HCT116 (cell line): ENCODE data around the gene OSBPL8. TPM values are rescaled to one million over a fixed set of nuclear protein-coding genes. Genes with fewer than 3 reads are reported as not detected.

Experiments
- ATAC-seq: fragments of 200-7000 bp; cut with Tn5 transposase; 2 replicates; pipeline ENCODE4 v1.9.1; 2020; ENCODE audit warnings: mild to moderate bottlenecking, moderate library complexity
- BruUV-seq: library from RNA; stranded (reverse); fragments of 400-500 nt; replicated peaks from 2 replicates; lab custom pipeline; 2021; lab: Mats Ljungman, UMichigan
- CTCF ChIA-PET: fragments of 300-600 bp; sonication (Branson Sonifier 250); formaldehyde crosslinking; loops from one replicate; lab custom pipeline; 2021; ENCODE audit warnings: antibody characterized with exemption; lab: Charles Lee
- POLR2A ChIA-PET: fragments of 300-600, 350-600 bp; sonication (Branson Sonifier 250); formaldehyde crosslinking; loops from one replicate; lab custom pipeline; 2021; ENCODE audit warnings: antibody characterized with exemption; lab: Charles Lee
- RAD21 ChIA-PET, 2 experiments: fragments of 300-600 bp; sonication (Branson Sonifier 250); formaldehyde crosslinking; loops; one replicate each; lab custom pipeline; 2023; ENCODE audit warnings: low total read pairs in 2 of 2; ENCODE audit not compliant: uncharacterized antibody in 2 of 2, unreplicated experiment in 2 of 2, low non-redundant PET in 1 of 2; lab: Charles Lee
- DNase-seq: peaks from one replicate; pipeline ENCODE4 v3.0.0-alpha.2; 2010; ENCODE audit warnings: low read depth, low spot score
- H2AFZ ChIP-seq: fragments of 200-600 bp; shearing (Covaris generic), sonication (generic); 2 replicates; pipeline ENCODE4 v1.6.1; 2017; ENCODE audit warnings: low read depth, mixed run types, mixed read lengths, antibody characterized with exemption, low read length; ENCODE audit not compliant: poor library complexity, severe bottlenecking
- H3K27ac ChIP-seq: 2 replicates; pipeline ENCODE4 v1.5.1; 2012; ENCODE audit warnings: low read depth, low read length
- H3K27me3 ChIP-seq: fragments of 200-600 bp; sonication (generic); 2 replicates; pipeline ENCODE4 v1.6.1; 2016; ENCODE audit warnings: mixed run types, low read length, mixed read lengths; ENCODE audit not compliant: insufficient read depth
- H3K36me3 ChIP-seq, 2 experiments: fragments of 200-500 bp in 1 of 2; fragments of 200-600 bp in 1 of 2; sonication (Bioruptor generic) in 1 of 2; sonication (generic) in 1 of 2; 2 replicates each; pipeline versions ENCODE4 v1.5.1 to v1.6.1; 2014 to 2016; ENCODE audit warnings: low read length in 2 of 2, inconsistent platforms in 1 of 2, mixed read lengths in 1 of 2, mixed run types in 1 of 2; ENCODE audit not compliant: insufficient read depth in 2 of 2, control insufficient read depth in 1 of 2
- H3K4me1 ChIP-seq, 2 experiments: fragments of 200-600 bp in 1 of 2; sonication (generic) in 1 of 2; 2 replicates each; pipeline versions ENCODE4 v1.5.1 to v1.6.1; 2012 to 2017; ENCODE audit warnings: low read length in 2 of 2, inconsistent platforms in 1 of 2, mild to moderate bottlenecking in 1 of 2, mixed read lengths in 1 of 2, mixed run types in 1 of 2, moderate library complexity in 1 of 2; ENCODE audit not compliant: insufficient read depth in 2 of 2, control insufficient read depth in 1 of 2
- H3K4me2 ChIP-seq: fragments of 200-600 bp; sonication (generic); 2 replicates; pipeline ENCODE4 v1.6.1; 2017; ENCODE audit warnings: mixed run types, low read length, mixed read lengths
- H3K4me3 ChIP-seq, 2 experiments: fragments of 200-600 bp in 1 of 2; sonication (generic) in 1 of 2; replicated peaks in 1 of 2; 2 replicates each; pipeline ENCODE4 v1.5.1; 2011 to 2016; ENCODE audit warnings: low read length in 2 of 2, control low read depth in 1 of 2, low read depth in 1 of 2, mild to moderate bottlenecking in 1 of 2, mixed read lengths in 1 of 2, mixed run types in 1 of 2
- H3K79me2 ChIP-seq: fragments of 200-600 bp; sonication (generic); 2 replicates; pipeline ENCODE4 v1.6.1; 2017; ENCODE audit warnings: mild to moderate bottlenecking, mixed run types, low read length, moderate library complexity, mixed read lengths; ENCODE audit not compliant: insufficient read depth
- H3K9ac ChIP-seq: fragments of 200-600 bp; sonication (generic); 2 replicates; pipeline ENCODE4 v1.6.1; 2016; ENCODE audit warnings: low read length, mixed read lengths
- H3K9me2 ChIP-seq: fragments of 200-600 bp; sonication (generic), shearing (Covaris generic); 2 replicates; pipeline ENCODE4 v1.6.1; 2017; ENCODE audit warnings: mixed run types, mild to moderate bottlenecking, moderate library complexity; ENCODE audit not compliant: insufficient read depth
- H3K9me3 ChIP-seq, 2 experiments: fragments of 200-500 bp in 1 of 2; fragments of 200-600 bp in 1 of 2; sonication (Bioruptor generic) in 1 of 2; sonication (generic) in 1 of 2; 2 replicates each; pipeline ENCODE4 v1.6.1; 2014 to 2017; ENCODE audit warnings: low read length in 2 of 2, mixed read lengths in 2 of 2, inconsistent platforms in 1 of 2, low read depth in 1 of 2, mild to moderate bottlenecking in 1 of 2, mixed run types in 1 of 2, moderate library complexity in 1 of 2; ENCODE audit not compliant: control insufficient read depth in 1 of 2, insufficient read depth in 1 of 2
- H4K20me1 ChIP-seq: fragments of 200-600 bp; sonication (generic), shearing (Covaris generic); 2 replicates; pipeline ENCODE4 v1.6.1; 2017; ENCODE audit warnings: mixed run types, mild to moderate bottlenecking, moderate library complexity; ENCODE audit not compliant: insufficient read depth
- CEBPB ChIP-seq: IDR thresholded peaks from 2 replicates; pipeline ENCODE4 v1.6.1; 2012; ENCODE audit warnings: low read depth
- EGR1 ChIP-seq: IDR thresholded peaks from 2 replicates; pipeline ENCODE4 v1.6.1; 2012; ENCODE audit warnings: low read depth
- EZH2 ChIP-seq: fragments of 200-600 bp; sonication (generic); IDR thresholded peaks from 2 replicates; pipeline ENCODE4 v1.6.1; 2017; ENCODE audit warnings: antibody characterized with exemption, mixed run types
- EZH2phosphoT487 ChIP-seq: fragments of 200-600 bp; IDR thresholded peaks from 2 replicates; pipeline ENCODE4 v1.6.1; 2018; ENCODE audit warnings: antibody characterized with exemption, borderline replicate concordance
- JUND ChIP-seq: IDR thresholded peaks from 2 replicates; pipeline ENCODE4 v1.6.1; 2012
- POLR2A ChIP-seq: IDR thresholded peaks from 2 replicates; pipeline ENCODE4 v1.7.0; 2011; ENCODE audit warnings: borderline replicate concordance; ENCODE audit not compliant: insufficient read depth, insufficient read length; ENCODE audit errors: extremely low read depth
- RAD21 ChIP-seq: IDR thresholded peaks from 2 replicates; pipeline ENCODE4 v1.6.1; 2012; ENCODE audit warnings: low read depth, mild to moderate bottlenecking
- REST ChIP-seq: IDR thresholded peaks from 2 replicates; pipeline ENCODE4 v1.6.1; 2012; ENCODE audit warnings: low read depth
- SIN3A ChIP-seq: IDR thresholded peaks from 2 replicates; pipeline ENCODE4 v1.6.1; 2012; ENCODE audit warnings: low read depth
- SP1 ChIP-seq: IDR thresholded peaks from 2 replicates; pipeline ENCODE4 v1.6.1; 2012; ENCODE audit warnings: low read depth
- TCF7L2 ChIP-seq: IDR thresholded peaks from 2 replicates; pipeline ENCODE4 v1.7.0; 2011; ENCODE audit warnings: borderline replicate concordance, inconsistent platforms; ENCODE audit not compliant: insufficient read depth, insufficient read length; ENCODE audit errors: extremely low read depth
- YY1 ChIP-seq: IDR thresholded peaks from 2 replicates; pipeline ENCODE4 v1.6.1; 2011; ENCODE audit warnings: low read length, low read depth, moderate library complexity, mild to moderate bottlenecking; ENCODE audit not compliant: insufficient replicate concordance; ENCODE audit errors: extremely low read depth
- ZNF274 ChIP-seq: fragments of 200-500 bp; sonication (Bioruptor generic); IDR thresholded peaks from 2 replicates; pipeline ENCODE4 v1.6.1; 2014; ENCODE audit warnings: mild to moderate bottlenecking, low read depth, low read length, inconsistent platforms
- intact Hi-C: fragments of 100-400 bp; cut with micrococcal nuclease; formaldehyde crosslinking; loops from 2 replicates; pipeline ENCODE4 v1.10.0; 2022
- total RNA-seq: library from RNA; stranded (reverse); gene quantifications from one replicate; pipeline ENCODE4 v1.2.1, GENCODE V29; 2021; ENCODE audit not compliant: unreplicated experiment
- TF ChIP-seq, protein P1 (sequence below), 3 experiments: fragments of 200-600 bp in 1 of 3; sonication (generic) in 1 of 3; IDR thresholded peaks in 2 of 3; conservative IDR thresholded peaks in 1 of 3; 2 replicates each; pipeline ENCODE4 v1.5.1; 2012 to 2017; ENCODE audit warnings: low read depth in 2 of 3, low read length in 2 of 3, antibody characterized with exemption in 1 of 3, borderline replicate concordance in 1 of 3, control low read depth in 1 of 3, mild to moderate bottlenecking in 1 of 3, mixed read lengths in 1 of 3, mixed run types in 1 of 3, moderate library complexity in 1 of 3; ENCODE audit not compliant: insufficient read depth in 1 of 3
- TF ChIP-seq, protein P2 (sequence below): IDR thresholded peaks from 2 replicates; pipeline ENCODE4 v1.6.1; 2012

The OSBPL8 gene
- total RNA-seq, 1 experiment from 2014 or later, result 115 TPM

GRCh38 chr12:76384560-76384959, 175.0 kb downstream of the OSBPL8 start:
- Histone ChIP-seq H3K4me1 (no peaks in the 10 kb centered on the region), H3K4me3 (no peak overlapping the region), H3K9ac (no peak overlapping the region), H3K9me2 (no peaks in the 10 kb centered on the region), H3K4me2 (no peak overlapping the region), H3K36me3 (peaks cover 0 to 34% of the 10 kb centered on the region in 2 experiments; a peak in 2 of 4 replicates), H2AFZ (no peak overlapping the region), H3K9me3 (no peaks in the 10 kb centered on the region), H3K27ac (no peak overlapping the region), H3K27me3 (no peaks in the 10 kb centered on the region), H3K79me2 (no peaks in the 10 kb centered on the region), H4K20me1 (no peaks in the 10 kb centered on the region)
- BruUV-seq, result no TSS peak
- ChIA-PET CTCF (no interaction called here), RAD21 (no interaction called here), POLR2A (no interaction called here)
- ATAC-seq, result no peak
- TF ChIP-seq SIN3A, result no peak
- TF ChIP-seq EZH2, result no peak
- TF ChIP-seq, protein P1, sequence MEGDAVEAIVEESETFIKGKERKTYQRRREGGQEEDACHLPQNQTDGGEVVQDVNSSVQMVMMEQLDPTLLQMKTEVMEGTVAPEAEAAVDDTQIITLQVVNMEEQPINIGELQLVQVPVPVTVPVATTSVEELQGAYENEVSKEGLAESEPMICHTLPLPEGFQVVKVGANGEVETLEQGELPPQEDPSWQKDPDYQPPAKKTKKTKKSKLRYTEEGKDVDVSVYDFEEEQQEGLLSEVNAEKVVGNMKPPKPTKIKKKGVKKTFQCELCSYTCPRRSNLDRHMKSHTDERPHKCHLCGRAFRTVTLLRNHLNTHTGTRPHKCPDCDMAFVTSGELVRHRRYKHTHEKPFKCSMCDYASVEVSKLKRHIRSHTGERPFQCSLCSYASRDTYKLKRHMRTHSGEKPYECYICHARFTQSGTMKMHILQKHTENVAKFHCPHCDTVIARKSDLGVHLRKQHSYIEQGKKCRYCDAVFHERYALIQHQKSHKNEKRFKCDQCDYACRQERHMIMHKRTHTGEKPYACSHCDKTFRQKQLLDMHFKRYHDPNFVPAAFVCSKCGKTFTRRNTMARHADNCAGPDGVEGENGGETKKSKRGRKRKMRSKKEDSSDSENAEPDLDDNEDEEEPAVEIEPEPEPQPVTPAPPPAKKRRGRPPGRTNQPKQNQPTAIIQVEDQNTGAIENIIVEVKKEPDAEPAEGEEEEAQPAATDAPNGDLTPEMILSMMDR (IDR thresholded peaks at IDR 0.05 in 2 of 3, conservative IDR thresholded peaks at IDR 0.05 in 1 of 3; ENCODE audit: borderline replicate concordance in 1 of 3, insufficient read depth in 1 of 3, low read depth in 2 of 3, low read length in 2 of 3), result no peak
- TF ChIP-seq POLR2A, result no peak
- TF ChIP-seq RAD21, result no peak
- no peak for TF ChIP-seq REST
- no peak for TF ChIP-seq EGR1
- TF ChIP-seq, protein P2, sequence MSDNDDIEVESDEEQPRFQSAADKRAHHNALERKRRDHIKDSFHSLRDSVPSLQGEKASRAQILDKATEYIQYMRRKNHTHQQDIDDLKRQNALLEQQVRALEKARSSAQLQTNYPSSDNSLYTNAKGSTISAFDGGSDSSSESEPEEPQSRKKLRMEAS, result no peak
- TF ChIP-seq ZNF274, result no peak
- TF ChIP-seq YY1, result no peak
- no peak for TF ChIP-seq JUND
- TF ChIP-seq TCF7L2, result no peak
- no peak for TF ChIP-seq SP1
- no peak for TF ChIP-seq CEBPB
- TF ChIP-seq EZH2phosphoT487, result no peak
- intact Hi-C loops, result no loop called here
- DNase-seq, result no peak
